ENCODE data around the gene SHC3.
"Not testable (repeated sequence)": the region's sequence is repeated elsewhere in the genome, so short reads cannot be mapped to it uniquely, and the experiment has no call there.

The SHC3 gene, protein sequence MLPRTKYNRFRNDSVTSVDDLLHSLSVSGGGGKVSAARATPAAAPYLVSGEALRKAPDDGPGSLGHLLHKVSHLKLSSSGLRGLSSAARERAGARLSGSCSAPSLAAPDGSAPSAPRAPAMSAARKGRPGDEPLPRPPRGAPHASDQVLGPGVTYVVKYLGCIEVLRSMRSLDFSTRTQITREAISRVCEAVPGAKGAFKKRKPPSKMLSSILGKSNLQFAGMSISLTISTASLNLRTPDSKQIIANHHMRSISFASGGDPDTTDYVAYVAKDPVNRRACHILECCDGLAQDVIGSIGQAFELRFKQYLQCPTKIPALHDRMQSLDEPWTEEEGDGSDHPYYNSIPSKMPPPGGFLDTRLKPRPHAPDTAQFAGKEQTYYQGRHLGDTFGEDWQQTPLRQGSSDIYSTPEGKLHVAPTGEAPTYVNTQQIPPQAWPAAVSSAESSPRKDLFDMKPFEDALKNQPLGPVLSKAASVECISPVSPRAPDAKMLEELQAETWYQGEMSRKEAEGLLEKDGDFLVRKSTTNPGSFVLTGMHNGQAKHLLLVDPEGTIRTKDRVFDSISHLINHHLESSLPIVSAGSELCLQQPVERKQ

DNA sequence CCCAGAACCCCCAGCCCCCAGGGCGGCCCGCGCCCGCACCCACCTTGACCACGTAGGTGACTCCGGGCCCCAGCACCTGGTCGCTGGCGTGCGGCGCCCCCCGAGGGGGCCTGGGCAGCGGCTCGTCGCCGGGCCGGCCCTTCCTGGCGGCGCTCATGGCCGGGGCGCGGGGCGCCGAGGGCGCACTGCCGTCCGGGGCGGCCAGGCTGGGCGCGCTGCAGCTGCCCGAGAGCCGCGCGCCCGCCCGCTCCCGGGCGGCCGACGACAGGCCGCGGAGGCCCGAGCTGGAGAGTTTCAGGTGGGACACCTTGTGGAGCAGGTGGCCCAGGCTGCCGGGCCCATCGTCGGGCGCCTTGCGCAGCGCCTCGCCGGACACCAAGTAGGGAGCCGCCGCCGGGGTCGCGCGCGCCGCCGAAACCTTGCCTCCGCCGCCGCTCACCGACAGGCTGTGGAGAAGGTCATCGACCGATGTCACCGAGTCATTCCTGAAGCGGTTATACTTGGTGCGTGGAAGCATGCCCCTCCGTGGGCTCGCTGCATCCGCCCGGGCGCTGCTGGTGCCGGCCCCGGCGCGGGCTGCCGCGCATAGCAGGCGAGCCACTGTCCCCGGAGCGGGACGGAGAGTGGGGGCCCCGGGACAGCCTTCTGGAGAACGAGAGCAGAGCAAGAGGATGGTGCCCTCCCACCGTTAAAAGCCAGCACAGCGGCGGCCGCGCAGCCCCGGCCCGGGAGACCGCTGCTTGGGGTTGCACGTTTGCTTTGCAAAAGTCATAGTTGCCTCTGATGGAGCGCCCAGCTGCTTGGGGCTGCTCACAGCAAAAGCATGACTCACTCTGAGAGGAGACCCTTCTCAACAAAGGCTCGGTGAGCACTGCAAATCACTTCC, at the start of gene SHC3:
SHC3 (minus strand) TSS at position 875 of the 886 bp plus-strand sequence; CDS start at position 517, 358 bp downstream.
- DNase-seq: no peak

DNA sequence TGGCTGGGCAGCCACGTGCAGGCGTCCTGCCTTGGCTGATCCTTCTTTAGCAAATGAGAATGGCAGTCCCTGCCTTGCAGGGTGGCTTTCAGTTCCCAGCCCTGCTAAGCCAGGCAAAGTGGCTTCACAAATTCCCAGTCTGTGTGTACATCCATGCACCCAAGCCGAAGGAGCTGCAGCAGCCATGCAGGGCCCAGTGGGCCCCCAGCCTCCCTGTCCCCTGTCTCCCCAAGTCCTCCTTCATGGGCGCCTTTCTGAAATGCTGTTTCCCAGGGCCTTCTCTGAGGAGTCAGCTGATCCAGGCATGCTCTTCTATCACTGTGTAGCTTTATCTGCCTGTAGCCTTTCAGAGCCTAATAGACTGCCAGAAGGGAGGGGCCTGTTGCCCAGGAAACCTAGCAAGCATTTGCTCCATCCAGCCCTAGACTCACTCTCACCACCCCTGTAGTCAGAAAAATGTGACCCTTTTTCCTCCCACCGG, 47.4 kb upstream of the SHC3 start:
- DNase-seq: no peak

DNA sequence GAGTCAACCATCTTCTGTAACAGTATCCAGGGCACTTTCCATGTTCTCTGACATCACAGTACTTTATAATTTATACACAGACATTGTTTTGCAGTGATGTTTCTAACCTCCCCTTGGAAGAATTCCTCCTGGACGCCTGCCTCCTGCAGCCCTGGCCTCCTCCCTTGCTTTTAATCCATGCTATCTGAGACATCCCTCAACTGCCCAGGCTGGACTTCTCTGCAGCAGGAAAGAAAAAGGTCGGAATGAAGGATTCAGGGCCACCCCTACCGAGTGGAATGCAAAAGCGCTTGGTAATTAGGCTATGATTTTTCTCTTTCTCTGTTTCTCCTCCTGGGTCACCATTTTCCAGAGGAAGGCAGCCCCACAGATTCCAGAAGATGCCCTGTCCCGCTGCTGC, 47.0 kb upstream of the SHC3 start:
- DNase-seq: no peak

DNA sequence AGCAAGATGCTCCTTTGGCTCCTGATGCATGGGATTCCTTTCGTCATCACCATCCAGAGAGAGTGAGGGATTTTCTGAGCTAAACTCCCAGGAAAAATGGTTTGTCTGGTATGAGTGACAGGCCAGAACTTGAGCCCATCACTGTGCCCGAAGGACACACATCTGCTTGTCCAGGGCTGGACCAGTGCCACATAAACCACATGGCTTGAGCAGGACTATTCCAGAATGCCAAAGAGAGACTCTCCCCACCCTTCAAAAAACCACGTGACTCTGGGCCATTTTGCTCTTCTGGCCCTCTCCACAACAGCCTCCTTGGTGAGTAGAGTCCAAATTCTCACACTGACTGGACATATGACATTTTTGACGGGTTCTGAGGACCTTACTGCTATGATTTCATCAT, 46.4 kb upstream of the SHC3 start:
- DNase-seq: no peak

DNA sequence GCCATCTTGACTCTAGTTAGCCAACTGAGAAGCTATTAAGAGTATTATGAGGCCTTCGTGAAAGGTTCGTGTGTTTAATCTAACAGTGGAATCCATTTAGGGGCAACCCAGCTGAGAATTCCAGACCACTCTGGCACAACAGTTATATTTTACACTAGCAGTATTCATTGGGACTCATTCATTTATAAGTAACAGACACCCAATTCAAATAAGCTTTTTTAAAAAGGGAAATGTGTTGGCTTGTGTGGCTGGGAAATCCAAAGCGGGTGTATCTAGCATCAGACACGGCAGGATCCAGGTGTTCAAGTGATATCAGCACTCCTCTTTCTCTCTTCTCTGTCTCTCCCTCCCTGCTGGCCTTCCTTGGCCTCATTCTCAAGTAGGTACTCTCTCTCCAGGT, 46.0 kb upstream of the SHC3 start:
- no peak for DNase-seq

DNA sequence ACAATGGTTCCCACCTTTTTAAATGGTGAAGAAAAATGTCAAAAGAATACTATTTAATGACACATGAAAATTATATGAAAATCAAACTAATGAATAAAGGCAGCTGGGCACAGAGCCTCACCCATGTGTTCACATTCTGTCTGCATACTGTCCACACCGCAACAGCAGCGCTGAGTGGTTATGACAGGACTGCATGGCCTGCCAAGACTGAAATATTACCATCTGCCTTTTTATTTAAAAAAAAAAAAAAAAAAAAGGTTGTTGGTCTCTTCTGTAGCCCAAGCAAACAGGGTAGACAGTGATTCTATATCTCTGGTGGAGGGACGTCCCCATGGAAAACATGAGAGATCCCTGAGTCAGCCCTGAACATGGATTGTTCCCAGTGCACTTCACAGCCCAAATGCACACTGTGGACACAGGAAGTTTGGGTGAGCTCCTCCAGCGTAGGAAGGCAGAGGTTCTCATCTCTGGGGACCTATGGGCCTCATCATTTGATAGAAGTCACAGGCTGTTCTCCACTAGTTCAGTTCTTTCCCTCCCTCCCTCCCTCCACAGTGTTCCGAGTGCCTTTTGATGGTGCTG, 44.9 kb upstream of the SHC3 start:
- DNase-seq: no peak

DNA sequence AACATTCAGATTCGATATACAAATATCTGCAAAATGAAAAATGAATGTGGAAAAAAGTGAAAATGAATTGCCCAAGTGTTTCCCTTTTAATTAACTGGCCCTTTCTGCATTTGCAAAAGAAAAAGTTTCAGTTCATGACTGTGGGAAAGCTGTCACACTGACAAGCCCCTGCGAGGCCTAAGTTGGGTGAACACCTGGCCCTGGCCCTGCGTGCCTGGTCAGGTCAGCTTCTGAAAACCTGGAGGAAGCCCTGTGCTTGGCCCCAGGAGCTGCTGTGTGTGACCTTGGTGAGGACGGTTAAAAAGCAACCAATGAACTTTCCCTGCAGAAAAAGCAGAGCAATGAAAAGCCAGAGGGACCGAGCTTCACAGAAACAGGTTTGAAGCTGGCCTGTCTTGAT, 41.0 kb upstream of the SHC3 start:
- DNase-seq: no peak

DNA sequence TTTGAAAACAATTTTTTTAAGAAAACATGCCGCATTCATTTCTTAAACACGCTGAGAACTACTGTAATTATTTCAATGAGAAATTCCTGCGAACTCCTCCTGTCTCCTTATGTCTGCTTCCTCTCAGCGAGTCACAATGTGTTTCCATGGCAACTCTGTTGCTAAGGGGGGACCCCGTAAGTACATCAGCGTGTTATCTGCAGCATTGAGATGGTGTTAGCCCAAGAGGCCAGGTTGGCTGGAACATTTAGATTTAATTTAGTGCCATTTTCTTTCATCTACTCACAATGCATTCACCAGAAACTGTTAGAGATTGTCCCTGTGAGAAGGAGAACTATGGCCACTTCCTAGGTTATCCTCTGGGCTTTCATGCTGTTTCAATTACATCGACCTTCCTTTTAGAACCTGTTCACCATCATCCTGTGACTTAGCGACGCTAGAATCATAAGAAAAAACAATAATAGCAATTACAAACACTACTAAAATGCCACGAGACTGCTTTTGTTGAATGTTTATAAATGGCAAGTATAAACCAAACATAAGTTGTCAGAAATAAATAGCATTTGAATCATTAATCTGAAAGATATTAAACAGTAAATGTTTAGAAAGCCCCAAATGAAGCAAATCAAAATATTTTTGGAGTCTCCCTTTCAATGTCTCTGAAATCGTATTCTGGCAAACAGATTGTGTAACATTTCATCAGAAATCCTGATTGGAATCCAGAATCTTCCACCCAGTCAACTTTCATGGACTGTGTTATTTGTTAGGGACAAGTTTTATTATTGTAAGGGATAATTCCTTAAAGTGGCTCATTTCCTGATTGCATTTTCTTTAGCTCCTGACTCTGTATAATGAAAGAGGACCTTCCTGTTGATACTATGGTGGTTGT, 39.7 kb upstream of the SHC3 start:
- DNase-seq: no peak

DNA sequence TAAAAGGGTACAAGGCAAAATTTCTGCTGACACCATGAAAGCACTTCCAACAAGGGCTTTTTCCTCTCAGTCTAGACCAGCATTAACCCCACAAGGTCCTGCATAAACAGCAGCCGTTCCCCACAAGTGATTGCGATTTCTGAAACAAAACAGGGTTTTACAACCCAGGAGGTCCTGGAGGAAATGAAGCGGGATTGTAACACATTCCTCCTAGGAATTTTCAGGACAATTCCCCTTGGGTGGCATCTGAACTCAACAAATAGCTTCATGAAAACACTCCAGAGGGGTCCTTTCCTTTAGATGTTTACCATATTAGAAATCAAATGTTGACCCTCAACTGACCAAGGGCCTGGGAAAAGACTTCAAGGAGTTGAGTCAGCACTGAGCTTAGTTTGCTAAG, 36.7 kb upstream of the SHC3 start:
- DNase-seq: no peak

DNA sequence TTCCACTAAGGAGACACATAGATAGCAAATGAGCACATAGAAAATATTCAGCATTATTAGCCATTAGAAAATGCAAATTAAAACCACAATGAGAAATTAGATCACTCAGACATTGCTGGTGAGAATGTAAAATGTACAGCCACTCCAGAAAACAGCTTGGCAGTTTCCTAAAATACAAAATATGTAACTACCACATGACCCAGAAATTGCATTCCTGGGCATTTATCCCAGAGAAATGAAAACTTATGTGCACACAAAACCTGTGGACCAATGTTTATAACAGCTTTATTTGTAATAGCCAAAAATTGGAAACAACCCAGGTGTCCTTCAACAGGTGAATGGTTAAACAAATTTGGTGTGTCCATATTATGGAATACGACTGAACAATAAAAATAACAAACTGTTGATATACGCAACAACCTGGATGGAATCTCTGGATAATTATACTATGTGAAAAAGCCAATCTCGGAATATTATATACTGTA, 34.8 kb upstream of the SHC3 start:
- DNase-seq: no peak

DNA sequence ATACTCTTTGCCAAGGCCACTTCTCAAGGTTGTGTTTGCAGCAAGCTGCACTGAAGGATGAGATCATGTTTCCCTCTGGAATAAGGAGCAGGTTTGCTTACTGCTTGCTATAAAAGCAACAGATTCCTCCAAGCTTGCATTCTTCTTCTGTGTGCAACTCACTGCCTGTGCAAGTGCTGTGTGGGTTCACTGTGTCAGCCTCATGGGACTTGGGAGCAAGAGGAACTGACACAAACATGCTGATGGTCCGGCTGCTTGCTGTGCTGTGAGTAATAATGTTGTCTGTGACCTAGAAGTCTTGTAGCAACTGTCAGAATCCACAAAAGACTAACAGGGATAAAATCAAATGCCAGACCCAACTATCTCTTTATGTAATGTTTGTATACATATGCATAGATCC, 33.6 kb upstream of the SHC3 start:
- no peak for DNase-seq

DNA sequence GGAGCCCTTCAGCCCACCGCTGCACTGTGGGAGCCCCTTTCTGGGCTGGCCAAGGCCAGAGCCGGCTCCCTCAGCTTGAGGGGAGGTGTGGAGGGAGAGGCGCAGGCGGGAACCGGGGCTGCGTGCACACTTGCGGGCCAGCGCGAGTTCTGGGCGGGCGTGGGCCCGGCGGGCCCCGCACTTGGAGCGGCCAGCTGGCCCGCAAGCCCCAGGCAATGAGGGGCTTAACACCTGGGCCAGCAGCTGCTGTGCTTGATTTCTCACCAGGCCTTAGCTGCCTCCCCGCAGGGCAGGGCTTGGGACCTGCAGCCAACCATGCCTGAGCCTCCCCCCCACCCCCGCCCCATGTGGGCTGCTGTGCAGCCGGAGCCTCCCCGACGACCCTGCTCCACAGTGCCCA, 30.7 kb upstream of the SHC3 start:
- not testable (repeated sequence) for DNase-seq

DNA sequence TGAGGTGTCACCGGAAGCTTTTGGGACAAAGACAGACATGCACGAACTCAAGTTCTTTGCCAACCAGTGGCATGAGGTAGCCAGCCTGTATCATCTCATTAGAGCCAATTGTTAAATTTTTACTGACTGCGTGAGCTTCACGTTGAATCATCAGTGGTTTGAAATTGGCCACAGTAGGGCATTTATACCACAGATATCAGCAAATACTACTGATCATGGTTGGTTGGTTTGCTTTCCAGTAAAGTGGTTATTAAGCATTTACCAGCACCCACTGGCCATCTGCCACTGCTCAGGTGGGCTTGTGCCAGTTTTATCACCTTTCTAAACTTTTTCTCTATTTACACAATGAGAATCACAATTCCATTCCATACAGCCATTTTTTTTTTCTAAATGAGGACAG, 28.4 kb upstream of the SHC3 start:
- no peak for DNase-seq

DNA sequence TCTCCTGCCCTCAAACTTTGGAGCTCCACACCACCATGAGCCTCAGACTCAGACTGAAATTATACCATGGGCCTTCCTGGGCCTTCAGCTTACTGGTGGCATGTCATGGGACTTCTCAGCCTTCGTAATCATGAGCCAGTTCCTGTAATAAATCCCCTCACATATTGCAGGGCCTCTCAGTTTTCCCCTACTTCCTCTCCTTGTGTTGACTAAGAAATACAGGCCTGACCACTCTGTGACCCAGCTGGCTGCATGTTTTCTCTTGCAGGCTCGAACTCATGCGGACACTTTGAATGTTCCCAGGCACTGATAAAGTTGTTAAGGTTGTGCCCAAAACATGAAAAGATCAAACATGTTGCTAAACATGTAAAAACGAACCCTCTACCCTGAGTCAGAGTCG, 26.2 kb upstream of the SHC3 start:
- DNase-seq: no peak

DNA sequence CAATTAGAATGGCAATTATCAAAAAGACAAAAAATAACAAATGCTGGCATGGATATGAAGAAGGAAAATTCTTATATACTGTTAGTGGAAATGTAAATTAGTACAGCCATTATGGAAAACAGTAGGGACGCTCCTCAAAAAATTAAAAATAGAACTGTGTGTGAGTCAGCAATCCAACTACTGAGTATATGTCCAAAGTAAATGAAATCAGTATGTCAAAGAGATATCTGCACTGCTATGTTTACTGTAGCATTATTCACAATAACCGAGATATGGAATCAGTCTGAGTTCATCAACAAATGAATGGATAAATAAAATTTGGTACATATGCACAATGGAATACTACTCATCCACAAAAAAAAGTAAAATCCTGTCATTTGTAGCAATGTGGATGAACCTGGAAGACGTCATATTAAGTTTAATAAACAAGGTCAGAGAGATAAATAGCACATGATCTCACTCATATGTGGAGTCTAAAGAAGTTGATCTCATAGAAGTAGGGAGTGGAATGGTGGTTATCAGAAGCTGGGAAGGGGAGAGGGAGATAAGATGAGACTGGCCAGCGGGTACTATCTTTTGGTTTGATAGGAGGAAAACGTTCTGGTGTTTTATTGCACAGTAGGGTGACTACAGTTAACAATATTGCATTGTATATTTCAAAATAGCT, 16.6 kb upstream of the SHC3 start:
- no peak for DNase-seq

DNA sequence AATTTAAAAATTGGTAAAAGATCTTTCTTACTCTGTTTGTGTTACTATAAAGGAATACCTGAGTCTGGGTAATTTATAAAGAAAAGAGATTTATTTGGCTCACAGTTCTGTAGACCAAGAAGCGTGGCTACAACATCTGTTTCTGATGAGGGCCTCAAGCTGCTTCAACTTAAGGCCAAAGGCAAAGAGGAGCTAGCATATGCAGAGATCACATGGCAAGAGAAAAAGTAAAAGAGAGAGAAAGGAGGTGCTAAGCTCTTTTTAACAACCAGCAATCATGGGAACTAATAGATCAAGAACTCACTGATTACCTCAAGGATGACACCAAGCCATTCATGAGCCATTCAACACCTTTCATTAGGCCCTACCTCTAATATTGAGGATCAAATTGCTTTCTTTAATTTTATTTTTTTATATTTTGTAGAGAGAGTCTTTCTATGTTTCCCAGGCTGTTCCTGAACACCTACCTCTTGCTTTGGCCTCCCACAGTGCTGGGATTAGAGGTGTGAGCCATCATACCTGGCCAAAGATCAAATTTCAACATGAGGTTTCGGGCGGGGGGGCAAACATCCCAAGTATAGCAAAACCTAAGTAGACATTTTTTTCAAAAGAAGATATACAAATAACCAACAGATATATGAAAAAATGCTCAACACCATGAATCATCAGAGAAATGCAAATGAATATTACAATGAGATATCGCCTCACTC, 16.0 kb upstream of the SHC3 start:
- DNase-seq: no peak

DNA sequence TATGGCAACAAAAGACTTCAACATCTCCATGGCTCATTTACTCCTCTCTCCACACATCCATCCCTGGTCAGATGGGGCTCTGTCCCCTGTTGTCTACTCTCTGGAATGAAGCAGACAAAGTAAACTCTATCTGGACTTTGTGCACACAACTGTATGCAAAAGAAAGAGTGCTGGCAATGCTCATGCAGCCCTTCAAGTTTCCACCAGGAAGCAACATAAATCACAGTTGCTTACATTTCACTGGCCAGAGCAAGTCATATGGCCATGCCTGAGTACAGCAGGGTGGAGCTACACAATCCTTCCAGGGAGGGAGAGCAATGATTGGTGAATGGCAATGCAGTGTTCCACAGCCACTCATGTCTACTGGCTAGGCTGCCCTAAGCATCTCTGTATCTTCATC, 12.4 kb upstream of the SHC3 start:
- no peak for DNase-seq

DNA sequence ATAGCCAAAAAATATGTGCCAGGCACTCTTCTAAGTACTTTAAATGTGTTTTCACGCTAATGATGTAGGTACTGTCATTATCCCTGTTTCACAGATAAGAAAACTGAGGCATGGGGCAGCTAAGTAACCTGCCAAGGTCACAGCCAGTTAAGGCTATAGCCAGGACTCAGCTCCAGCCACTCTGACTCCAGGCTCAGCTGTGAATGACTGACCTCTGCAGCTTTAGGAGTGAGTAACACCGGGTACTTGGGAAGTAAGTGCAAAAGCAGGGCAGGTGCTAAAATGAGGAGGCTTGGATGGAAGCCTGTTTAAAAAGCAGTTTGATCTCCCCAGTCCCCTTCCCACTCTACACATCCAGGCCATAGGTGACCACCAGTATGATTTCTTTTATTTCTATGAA, 10.6 kb upstream of the SHC3 start:
- DNase-seq: no peak

DNA sequence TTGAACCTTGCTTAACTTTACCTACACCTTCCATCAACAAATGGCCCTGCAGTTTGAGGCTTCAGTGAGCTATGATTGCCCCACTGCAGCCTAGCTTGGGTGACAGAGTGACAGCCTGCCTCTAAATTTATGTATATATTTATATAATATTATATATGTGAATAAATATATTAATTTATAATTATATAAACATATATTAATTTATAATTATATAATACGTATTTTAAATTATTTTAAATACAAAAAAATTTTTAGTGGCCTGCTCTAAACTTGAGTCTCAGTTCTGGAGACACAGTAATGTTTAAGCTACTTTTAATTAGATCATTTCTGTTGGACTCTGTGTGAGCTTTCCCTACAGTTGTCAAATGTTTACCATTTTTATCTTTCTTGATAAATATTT, 9.3 kb upstream of the SHC3 start:
- no peak for DNase-seq

DNA sequence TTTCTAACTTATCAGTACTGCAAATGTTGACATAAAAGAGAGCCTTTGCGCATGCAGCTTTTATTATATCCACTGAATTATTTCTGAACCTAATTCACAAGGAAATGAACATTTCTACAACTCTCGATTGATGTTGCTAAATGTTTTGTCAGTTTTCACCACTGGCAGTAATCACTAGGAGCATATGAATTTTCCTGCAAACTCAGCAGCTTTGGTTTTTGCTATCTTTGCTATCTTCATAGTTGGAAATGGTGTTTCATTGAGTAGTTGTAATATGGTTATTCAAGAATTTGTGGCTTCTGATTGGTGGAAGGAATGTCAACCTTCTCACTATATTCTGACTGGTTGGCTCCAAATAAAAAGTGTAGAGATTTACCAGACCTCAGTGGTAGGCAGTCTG, 8.9 kb upstream of the SHC3 start:
- no peak for DNase-seq

DNA sequence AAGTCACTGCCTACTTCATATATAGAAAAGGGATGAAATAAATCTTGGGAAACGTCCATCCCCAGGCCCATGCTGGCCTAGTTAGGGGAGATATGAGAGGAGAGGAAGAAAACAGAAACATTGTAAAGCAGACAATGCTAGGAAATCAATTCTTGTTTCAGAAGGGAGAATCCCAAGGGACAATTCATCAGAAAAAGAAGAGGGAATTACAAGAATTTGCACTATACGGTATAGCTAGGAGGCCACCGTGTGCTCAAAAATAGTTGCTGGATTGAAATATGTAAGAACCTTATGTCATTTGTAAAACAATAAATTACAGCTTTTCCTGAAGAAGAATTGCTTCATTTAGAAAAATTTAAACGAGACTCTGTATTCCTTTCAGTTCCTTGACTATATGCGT, 8.3 kb upstream of the SHC3 start:
- DNase-seq: no peak

All from Kasumi-1 (cell line).